IPS-11a (cell line): ENCODE measurements around the gene DMD.

Experiments used
- H3K4me3 ChIP-seq: one replicate; pipeline ENCODE4 v1.5.1; 2013; ENCODE audit warnings: low read depth, low read length, control low read depth

The DMD gene

GRCh38 chrX:31166832-31167231, 2044.5 kb downstream of the DMD start:
- H3K4me3 ChIP-seq = no peak overlapping the region

- no peak overlapping the region for H3K4me3 ChIP-seq
These were observed 2044.9 kb downstream of the DMD start for GRCh38 chrX:31166416-31166815.

- H3K4me3 ChIP-seq = no peak overlapping the region
These were observed 2045.9 kb downstream of the DMD start for GRCh38 chrX:31165241-31166035.

GRCh38 chrX:31154946-31155345, 2056.4 kb downstream of the DMD start:
- no peak overlapping the region for H3K4me3 ChIP-seq

- H3K4me3 ChIP-seq = no peak overlapping the region
These were observed 2057.8 kb downstream of the DMD start for GRCh38 chrX:31153475-31154047.

- no peak overlapping the region for H3K4me3 ChIP-seq
These were observed 2064.2 kb downstream of the DMD start for GRCh38 chrX:31147175-31147574.

GRCh38 chrX:31139961-31140360, 2071.4 kb downstream of the DMD start:
- no peak overlapping the region for H3K4me3 ChIP-seq

GRCh38 chrX:31138124-31138523, 2073.2 kb downstream of the DMD start:
- H3K4me3 ChIP-seq = no peak overlapping the region

GRCh38 chrX:31136144-31136611, 2075.2 kb downstream of the DMD start:
- H3K4me3 ChIP-seq = no peak overlapping the region

- H3K4me3 ChIP-seq = no peak overlapping the region
These were observed 2078.5 kb downstream of the DMD start for GRCh38 chrX:31132821-31133241.

GRCh38 chrX:31130457-31131220, 2080.7 kb downstream of the DMD start:
- no peak overlapping the region for H3K4me3 ChIP-seq

- H3K4me3 ChIP-seq = no peak overlapping the region
These were observed 2082.5 kb downstream of the DMD start for GRCh38 chrX:31128855-31129254.

GRCh38 chrX:31127716-31128115, 2083.6 kb downstream of the DMD start:
- H3K4me3 ChIP-seq = no peak overlapping the region

GRCh38 chrX:31126205-31126604, 2085.1 kb downstream of the DMD start:
- H3K4me3 ChIP-seq = no peak overlapping the region

- no peak overlapping the region for H3K4me3 ChIP-seq
These were observed 2086.8 kb downstream of the DMD start for GRCh38 chrX:31124536-31124935.

GRCh38 chrX:31123335-31123734, 2088.0 kb downstream of the DMD start:
- H3K4me3 ChIP-seq = no peak overlapping the region

- no peak overlapping the region for H3K4me3 ChIP-seq
These were observed 2094.1 kb downstream of the DMD start for GRCh38 chrX:31117266-31117665.

GRCh38 chrX:31115398-31115797, 2096.0 kb downstream of the DMD start:
- H3K4me3 ChIP-seq = no peak overlapping the region

- no peak overlapping the region for H3K4me3 ChIP-seq
These were observed 2096.5 kb downstream of the DMD start for GRCh38 chrX:31114858-31115257.

GRCh38 chrX:31112226-31112999, 2098.9 kb downstream of the DMD start:
- H3K4me3 ChIP-seq = no peak overlapping the region

- no peak overlapping the region for H3K4me3 ChIP-seq
These were observed 2100.7 kb downstream of the DMD start for GRCh38 chrX:31110657-31111056.
